Neutrophil (primary cell): ENCODE data around the gene PLK4.

Experiments used
- H3K27ac ChIP-seq: fragments of 200-600 bp; sonication (generic); 2 replicates; pipeline ENCODE4 v1.5.1; 2016; ENCODE audit warnings: mild to moderate bottlenecking, moderate library complexity
- H3K27me3 ChIP-seq: fragments of 200-600 bp; sonication (generic); 2 replicates; pipeline ENCODE4 v1.6.0; 2016; ENCODE audit warnings: mild to moderate bottlenecking
- H3K36me3 ChIP-seq: fragments of 200-600 bp; sonication (generic); 2 replicates; pipeline ENCODE4 v1.5.1; 2017
- H3K4me1 ChIP-seq, 2 experiments: fragments of 200-600 bp in 1 of 2; sonication (generic) in 1 of 2; 1 replicate in 1 of 2; 2 replicates in 1 of 2; pipeline versions ENCODE4 v1.5.1 to v1.6.1; 2013 to 2016; ENCODE audit warnings: low read depth in 1 of 2, low read length in 1 of 2, mild to moderate bottlenecking in 1 of 2, moderate library complexity in 1 of 2; ENCODE audit not compliant: control insufficient read depth in 1 of 2, insufficient read depth in 1 of 2
- H3K4me3 ChIP-seq, 2 experiments: fragments of 200-600 bp in 1 of 2; sonication (generic) in 1 of 2; 1 replicate in 1 of 2; 2 replicates in 1 of 2; pipeline ENCODE4 v1.5.1; 2013 to 2016; ENCODE audit warnings: low read depth in 1 of 2, low read length in 1 of 2, mild to moderate bottlenecking in 1 of 2, moderate library complexity in 1 of 2
- H3K9me3 ChIP-seq: fragments of 200-600 bp; sonication (generic); 2 replicates; pipeline ENCODE4 v1.5.1; 2016
- TF ChIP-seq, protein P1 (sequence below): fragments of 200-600 bp; sonication (generic); IDR thresholded peaks from 2 replicates; pipeline ENCODE4 v1.5.1; 2016; ENCODE audit warnings: antibody characterized with exemption

The PLK4 gene

DNA sequence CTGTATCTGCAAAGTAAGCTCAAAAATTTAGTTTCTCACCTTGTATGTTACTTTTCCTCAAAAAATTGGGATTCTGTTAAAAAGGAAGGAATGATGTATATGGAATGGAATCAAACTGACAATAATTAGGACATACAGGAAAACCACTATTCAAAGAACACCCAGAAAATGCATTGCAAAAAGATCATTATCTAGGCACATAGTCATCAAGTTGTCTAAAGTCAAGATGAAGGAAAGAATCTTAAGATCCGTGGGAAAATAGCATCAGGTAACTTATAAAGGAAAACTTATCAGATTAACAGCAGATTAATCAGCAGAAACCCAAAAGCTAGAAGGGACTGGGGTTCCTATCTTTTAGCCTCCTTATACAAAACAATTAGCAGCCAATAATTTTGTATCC is 23.1 kb upstream of the PLK4 start:
- Histone ChIP-seq H3K36me3 (no peaks in the 10 kb centered on the region), H3K9me3 (peaks cover 5% of the 10 kb centered on the region), H3K4me3 (no peak overlapping the region), H3K4me1 (no peaks in the 10 kb centered on the region), H3K27ac (no peak overlapping the region), H3K27me3 (no peaks in the 10 kb centered on the region)
- TF ChIP-seq, protein P1, sequence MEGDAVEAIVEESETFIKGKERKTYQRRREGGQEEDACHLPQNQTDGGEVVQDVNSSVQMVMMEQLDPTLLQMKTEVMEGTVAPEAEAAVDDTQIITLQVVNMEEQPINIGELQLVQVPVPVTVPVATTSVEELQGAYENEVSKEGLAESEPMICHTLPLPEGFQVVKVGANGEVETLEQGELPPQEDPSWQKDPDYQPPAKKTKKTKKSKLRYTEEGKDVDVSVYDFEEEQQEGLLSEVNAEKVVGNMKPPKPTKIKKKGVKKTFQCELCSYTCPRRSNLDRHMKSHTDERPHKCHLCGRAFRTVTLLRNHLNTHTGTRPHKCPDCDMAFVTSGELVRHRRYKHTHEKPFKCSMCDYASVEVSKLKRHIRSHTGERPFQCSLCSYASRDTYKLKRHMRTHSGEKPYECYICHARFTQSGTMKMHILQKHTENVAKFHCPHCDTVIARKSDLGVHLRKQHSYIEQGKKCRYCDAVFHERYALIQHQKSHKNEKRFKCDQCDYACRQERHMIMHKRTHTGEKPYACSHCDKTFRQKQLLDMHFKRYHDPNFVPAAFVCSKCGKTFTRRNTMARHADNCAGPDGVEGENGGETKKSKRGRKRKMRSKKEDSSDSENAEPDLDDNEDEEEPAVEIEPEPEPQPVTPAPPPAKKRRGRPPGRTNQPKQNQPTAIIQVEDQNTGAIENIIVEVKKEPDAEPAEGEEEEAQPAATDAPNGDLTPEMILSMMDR = no peak

DNA sequence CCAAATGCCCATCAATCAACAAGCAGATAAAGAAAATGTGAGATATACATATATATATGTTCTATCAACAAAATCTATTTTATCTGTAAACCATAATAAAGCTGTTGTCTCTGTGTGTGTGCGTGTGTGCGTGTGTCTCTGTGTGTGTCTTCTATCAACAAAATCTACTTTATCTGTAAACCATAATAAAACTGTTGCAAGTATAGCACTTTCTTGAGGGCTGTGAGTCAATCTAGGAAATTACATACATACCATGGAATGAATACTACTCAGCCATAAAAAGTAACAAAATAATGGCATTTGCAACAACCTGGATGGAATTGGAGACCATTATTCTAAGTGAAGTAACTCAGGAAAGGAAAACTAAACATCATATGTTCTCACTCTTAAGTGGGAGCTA is 12.5 kb upstream of the PLK4 start:
- H3K36me3 ChIP-seq = no peaks in the 10 kb centered on the region
- H3K27ac ChIP-seq = no peak overlapping the region
- TF ChIP-seq, protein P1 = no peak
- no peak overlapping the region for H3K4me3 ChIP-seq
- no peaks in the 10 kb centered on the region for H3K9me3 ChIP-seq
- no peaks in the 10 kb centered on the region for H3K27me3 ChIP-seq
- H3K4me1 ChIP-seq = no peaks in the 10 kb centered on the region

DNA sequence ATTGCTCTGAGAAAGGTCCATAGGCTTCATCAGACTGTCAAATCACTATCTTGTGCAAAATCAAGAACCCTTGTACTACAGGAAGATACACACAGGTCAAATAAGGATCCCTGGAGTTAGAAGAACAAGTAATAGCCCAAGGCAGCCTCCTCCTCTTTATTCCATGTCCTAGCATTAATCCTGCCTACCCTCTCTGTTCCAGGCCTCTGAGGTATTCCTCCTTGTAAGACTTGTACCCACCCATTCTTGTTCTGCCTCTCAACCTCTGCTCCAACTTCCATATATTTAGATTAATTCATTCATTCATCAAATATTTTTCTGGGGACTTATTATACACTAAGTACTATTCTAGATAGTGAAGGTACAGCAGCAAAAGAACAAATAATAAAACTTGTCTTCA is 10.4 kb upstream of the PLK4 start:
- no peaks in the 10 kb centered on the region for H3K4me1 ChIP-seq
- H3K27me3 ChIP-seq = no peaks in the 10 kb centered on the region
- no peak overlapping the region for H3K4me3 ChIP-seq
- TF ChIP-seq, protein P1 = no peak
- no peak overlapping the region for H3K27ac ChIP-seq
- no peaks in the 10 kb centered on the region for H3K9me3 ChIP-seq
- H3K36me3 ChIP-seq = no peaks in the 10 kb centered on the region

DNA sequence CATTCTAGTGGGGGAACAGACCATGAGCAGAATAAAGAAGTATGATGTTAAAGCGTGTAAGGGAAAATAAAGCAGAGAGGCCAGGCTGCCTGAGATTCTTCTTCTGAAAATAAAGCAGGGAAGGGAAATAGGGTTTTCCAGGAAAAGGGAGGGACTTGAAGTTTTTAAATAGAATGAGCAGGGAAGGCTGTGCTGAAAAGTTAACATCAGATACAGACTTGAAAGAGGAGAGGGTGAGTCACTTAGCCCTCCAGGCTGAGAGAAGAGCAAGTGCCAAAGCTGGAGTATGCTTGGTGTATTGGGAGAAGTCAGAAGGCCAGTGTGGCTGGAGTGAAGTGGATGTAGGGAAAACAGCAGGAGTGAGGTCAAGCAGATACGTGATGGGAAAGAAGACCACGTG is 10.0 kb upstream of the PLK4 start:
- no peak overlapping the region for H3K4me3 ChIP-seq
- no peaks in the 10 kb centered on the region for H3K27me3 ChIP-seq
- no peaks in the 10 kb centered on the region for H3K4me1 ChIP-seq
- H3K9me3 ChIP-seq = no peaks in the 10 kb centered on the region
- TF ChIP-seq, protein P1 = no peak
- H3K27ac ChIP-seq = no peak overlapping the region
- no peaks in the 10 kb centered on the region for H3K36me3 ChIP-seq

DNA sequence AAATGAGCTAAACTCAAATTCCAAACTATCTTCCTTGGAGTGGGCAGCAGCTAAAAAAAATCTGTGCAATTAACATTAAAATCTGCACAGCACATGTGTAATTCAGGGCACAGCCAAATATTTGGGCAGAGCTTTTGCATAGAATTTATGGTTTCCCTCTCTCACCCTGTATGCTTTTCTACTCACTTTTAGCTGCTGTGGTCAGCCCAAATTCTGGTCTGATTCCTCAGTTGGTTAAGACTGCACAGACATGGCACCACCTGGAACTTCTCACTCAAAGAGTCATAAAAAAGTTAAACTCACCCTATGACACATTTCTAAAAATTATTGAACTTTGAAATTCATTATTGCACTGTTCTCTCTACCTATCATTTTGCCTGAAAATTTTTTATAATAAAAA is 4.9 kb upstream of the PLK4 start:
- peaks cover 4 to 5% of the 10 kb centered on the region in 2 experiments for H3K4me1 ChIP-seq
- H3K27me3 ChIP-seq = no peaks in the 10 kb centered on the region
- no peak overlapping the region for H3K27ac ChIP-seq
- H3K9me3 ChIP-seq = no peaks in the 10 kb centered on the region
- H3K4me3 ChIP-seq = no peak overlapping the region
- TF ChIP-seq, protein P1 = no peak
- H3K36me3 ChIP-seq = no peaks in the 10 kb centered on the region

DNA sequence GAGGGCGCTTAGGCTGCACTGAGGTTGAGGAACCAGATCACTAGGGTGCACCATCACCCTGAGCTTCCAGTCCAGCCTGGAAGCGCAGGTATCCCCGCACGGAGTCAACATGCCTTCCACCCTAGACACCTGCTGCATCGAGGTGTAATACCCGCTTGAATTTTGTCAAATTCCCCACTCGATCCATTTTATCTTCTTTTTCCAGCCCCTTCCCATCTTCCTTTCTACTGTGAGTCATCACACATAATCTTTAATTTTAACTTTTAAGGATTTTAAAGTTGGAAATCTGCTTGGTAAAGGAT is 821 bp downstream of the PLK4 start:
- no peaks in the 10 kb centered on the region for H3K27me3 ChIP-seq
- peak overlapping the region; percentile 81 for H3K27ac ChIP-seq
- no peaks in the 10 kb centered on the region for H3K9me3 ChIP-seq
- peaks cover 9% of the 10 kb centered on the region for H3K36me3 ChIP-seq
- TF ChIP-seq, protein P1 = no peak
- H3K4me1 ChIP-seq = peaks cover 11 to 14% of the 10 kb centered on the region in 2 experiments
- H3K4me3 ChIP-seq = peak overlapping the region; percentile 75 to 93
